ENCODE measurements around the gene LENEP. TPM values are rescaled to one million over a fixed set of nuclear protein-coding genes. Genes with fewer than 3 reads are reported as not detected.
A peak's percentile ranks its signal among the peaks of the same experiment; 100 is the strongest.

The LENEP gene
- total RNA-seq, 1 donor from 2014 or later: not detected

DNA sequence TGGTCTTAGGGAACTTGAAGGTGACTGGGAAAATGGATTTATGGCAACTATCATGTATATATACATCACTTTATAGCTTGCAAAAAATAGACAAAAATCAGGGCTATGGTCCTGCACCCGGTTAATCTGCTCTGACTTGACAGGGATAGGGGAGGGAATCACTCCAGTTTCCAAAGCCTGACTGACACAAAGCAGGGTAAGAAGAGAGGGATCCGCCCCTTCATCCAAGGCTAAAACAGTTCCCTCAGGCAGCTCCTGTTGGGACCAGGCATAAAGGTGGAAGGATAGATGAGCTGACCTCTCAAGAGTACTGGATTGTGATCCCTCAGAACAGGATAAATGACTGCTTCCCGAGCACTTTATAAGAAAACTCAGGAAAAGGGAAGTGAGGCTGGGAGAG lies 38.8 kb upstream of the LENEP start:
- H3K9me3 ChIP-seq: no peaks in the 10 kb centered on the region
- peak overlapping the region; percentile 51 to 56 for H3K4me3 ChIP-seq
- DNase-seq (ENCODE audit: extremely low spot score in 2 of 2): no peak
- intact Hi-C loops (cut with DNase I): no loop called here
- no peak for TF ChIP-seq POLR2A (IDR thresholded peaks at IDR 0.05)
- no peak for TF ChIP-seq CTCF (IDR thresholded peaks at IDR 0.05)
- no peak for TF ChIP-seq POLR2AphosphoS5 (IDR thresholded peaks at IDR 0.05; ENCODE audit: insufficient read depth in 1 of 2, low read depth in 1 of 2)
- no peaks in the 10 kb centered on the region for H3K27me3 ChIP-seq
- peaks cover 0 to 16% of the 10 kb centered on the region in 2 donors for H3K36me3 ChIP-seq
- H3K27ac ChIP-seq: peak overlapping the region; percentile 68
- peaks cover 51% of the 10 kb centered on the region for H3K4me1 ChIP-seq

GRCh38 chr1:154955039-154955717 lies 38.2 kb upstream of the LENEP start:
- DNase-seq (ENCODE audit: extremely low spot score in 2 of 2): no peak
- H3K36me3 ChIP-seq: peaks cover 0 to 16% of the 10 kb centered on the region in 2 donors
- intact Hi-C loops (cut with DNase I): no loop called here
- peak overlapping the region; percentile 51 to 56 for H3K4me3 ChIP-seq
- H3K9me3 ChIP-seq: no peaks in the 10 kb centered on the region
- no peaks in the 10 kb centered on the region for H3K27me3 ChIP-seq
- peak overlapping the region; percentile 68 for H3K27ac ChIP-seq
- peaks cover 55% of the 10 kb centered on the region for H3K4me1 ChIP-seq
- no peak for TF ChIP-seq POLR2A (IDR thresholded peaks at IDR 0.05)
- TF ChIP-seq CTCF (IDR thresholded peaks at IDR 0.05): no peak
- TF ChIP-seq POLR2AphosphoS5 (IDR thresholded peaks at IDR 0.05; ENCODE audit: insufficient read depth in 1 of 2, low read depth in 1 of 2): peak in 1 of 2 donors; percentile 23

DNA sequence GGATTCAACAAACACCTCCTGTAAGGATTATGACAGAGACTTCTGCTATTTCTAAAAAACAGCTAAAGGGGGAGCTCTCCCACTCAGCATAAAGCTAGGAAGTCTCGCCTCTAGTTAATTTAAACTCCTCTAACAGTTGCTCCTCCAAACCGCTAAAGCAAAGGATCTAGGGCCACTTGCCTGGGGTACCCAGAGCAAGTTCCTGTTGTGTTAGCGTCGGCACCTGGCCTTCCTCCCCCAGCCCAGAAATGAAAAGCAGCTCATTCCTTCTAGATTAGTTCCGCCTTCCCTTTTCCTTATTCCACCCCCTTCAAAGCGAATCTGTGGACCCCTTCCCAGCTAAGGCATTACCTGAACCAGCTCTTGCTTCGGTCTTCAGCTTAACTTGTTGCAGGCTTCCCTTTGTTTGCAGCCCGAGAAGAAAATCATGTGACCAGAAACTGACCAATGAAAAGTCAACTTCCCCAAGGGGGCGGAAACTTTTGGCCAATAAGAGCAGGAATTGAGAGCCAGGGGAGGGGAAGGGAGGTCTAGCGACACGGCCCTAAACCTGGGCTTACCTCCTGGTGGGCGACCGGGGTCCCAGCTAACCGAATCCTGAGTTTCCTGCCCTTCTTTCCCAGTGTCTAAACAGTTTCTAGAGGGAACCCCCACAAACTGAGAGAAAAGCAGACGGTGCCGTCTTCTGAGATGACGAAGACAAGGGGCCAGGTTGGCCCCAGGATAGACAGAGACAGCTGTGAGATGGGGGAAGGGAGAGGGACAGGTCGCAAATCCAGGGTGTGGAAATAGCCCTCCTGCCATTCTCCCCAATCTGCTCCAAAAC lies 37.5 kb upstream of the LENEP start, which contains the start of gene PBXIP1:
TSS of gene PBXIP1 (minus strand) at position 382 of the 826 bp plus-strand sequence. CDS start 2,378 bp downstream, outside the sequence.
- no peaks in the 10 kb centered on the region for H3K9me3 ChIP-seq
- peak in 1 of 2 donors; percentile 97 for DNase-seq (ENCODE audit: extremely low spot score in 2 of 2)
- peaks cover 62% of the 10 kb centered on the region for H3K4me1 ChIP-seq
- peak within 1 kb of the TSS; percentile 68 for H3K27ac ChIP-seq
- H3K27me3 ChIP-seq: no peaks in the 10 kb centered on the region
- peak within 1 kb of the TSS; percentile 51 to 56 for H3K4me3 ChIP-seq
- peak in 1 of 3 experiments; percentile 2 for TF ChIP-seq CTCF (IDR thresholded peaks at IDR 0.05)
- peak; percentile 19 to 95 for TF ChIP-seq POLR2AphosphoS5 (IDR thresholded peaks at IDR 0.05; ENCODE audit: insufficient read depth in 1 of 2, low read depth in 1 of 2)
- peak in 1 of 2 donors; percentile 2 for TF ChIP-seq POLR2A (IDR thresholded peaks at IDR 0.05)
- peaks cover 0 to 12% of the 10 kb centered on the region in 2 donors for H3K36me3 ChIP-seq
- intact Hi-C loops (cut with DNase I): no loop called here

DNA sequence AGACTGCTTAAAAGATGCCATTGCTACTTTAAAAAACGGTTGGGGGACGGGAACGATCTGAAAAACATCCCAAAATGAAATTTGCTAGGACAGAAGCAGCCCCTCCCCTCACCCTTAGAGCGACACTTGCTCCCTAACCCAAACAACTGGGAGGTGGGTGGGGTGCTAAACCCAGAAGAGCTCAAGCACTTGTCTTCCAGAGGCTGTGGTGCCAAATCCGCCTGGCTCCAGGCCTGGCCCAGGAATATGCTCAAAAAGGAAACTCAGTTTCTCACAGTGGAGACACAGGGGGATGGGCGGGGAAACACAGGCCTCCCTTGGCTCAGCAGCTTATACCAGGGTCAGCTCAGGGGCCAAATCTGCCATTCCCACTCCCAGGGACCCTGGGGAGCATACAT lies 36.8 kb upstream of the LENEP start:
- no peak for DNase-seq (ENCODE audit: extremely low spot score in 2 of 2)
- Histone ChIP-seq H3K36me3 (peaks cover 0 to 8% of the 10 kb centered on the region in 2 donors), H3K4me1 (peaks cover 66% of the 10 kb centered on the region), H3K27ac (peak overlapping the region; percentile 68), H3K9me3 (no peaks in the 10 kb centered on the region), H3K27me3 (no peaks in the 10 kb centered on the region), H3K4me3 (peak overlapping the region; percentile 51 to 56)
- intact Hi-C loops (cut with DNase I): no loop called here
- TF ChIP-seq CTCF (IDR thresholded peaks at IDR 0.05): no peak
- no peak for TF ChIP-seq POLR2AphosphoS5 (IDR thresholded peaks at IDR 0.05; ENCODE audit: insufficient read depth in 1 of 2, low read depth in 1 of 2)
- TF ChIP-seq POLR2A (IDR thresholded peaks at IDR 0.05): no peak

All from vagina (tissue), 2 donors.